CD14-positive monocyte (primary cell): ENCODE measurements around the gene OR2M4. TPM values are rescaled to one million over a fixed set of nuclear protein-coding genes. Genes with fewer than 3 reads are reported as not detected.
"Not testable (repeated sequence)": the region's sequence is repeated elsewhere in the genome, so short reads cannot be mapped to it uniquely, and the experiment has no call there.

Experiments
- DNase-seq, 3 donors: peaks; one replicate each; pipeline ENCODE4 v3.0.0-alpha.2; 2011 to 2022
- H2AFZ ChIP-seq: 2 replicates; pipeline ENCODE4 v1.6.0; 2012; ENCODE audit warnings: mild to moderate bottlenecking, low read depth, low read length, inconsistent platforms; ENCODE audit not compliant: insufficient read depth, poor library complexity, severe bottlenecking
- H3K27ac ChIP-seq, 2 donors: 1 replicate in 1 of 2; 2 replicates in 1 of 2; pipeline ENCODE4 v1.5.1; 2012 to 2013; ENCODE audit warnings: low read length in 2 of 2, control low read depth in 1 of 2, inconsistent platforms in 1 of 2, low read depth in 1 of 2, mild to moderate bottlenecking in 1 of 2
- H3K27me3 ChIP-seq, 2 donors: one replicate each; pipeline versions ENCODE4 v1.6.0 to v1.6.1; 2011 to 2013; ENCODE audit warnings: low read length in 2 of 2; ENCODE audit not compliant: control insufficient read depth in 2 of 2, insufficient read depth in 2 of 2
- H3K36me3 ChIP-seq, 2 donors: replicated peaks in 1 of 2; 1 replicate in 1 of 2; 2 replicates in 1 of 2; pipeline versions ENCODE4 v1.5.1 to v1.6.1; 2012 to 2013; ENCODE audit warnings: low read length in 2 of 2, control low read depth in 1 of 2, inconsistent platforms in 1 of 2, mild to moderate bottlenecking in 1 of 2; ENCODE audit not compliant: insufficient read depth in 2 of 2, control insufficient read depth in 1 of 2
- H3K4me1 ChIP-seq, 2 donors: 1 replicate in 1 of 2; 2 replicates in 1 of 2; pipeline versions ENCODE4 v1.5.1 to v1.6.1; 2012 to 2013; ENCODE audit warnings: low read length in 2 of 2, control low read depth in 1 of 2, inconsistent platforms in 1 of 2, mild to moderate bottlenecking in 1 of 2, moderate library complexity in 1 of 2; ENCODE audit not compliant: insufficient read depth in 2 of 2, control insufficient read depth in 1 of 2
- H3K4me2 ChIP-seq: replicated peaks from 2 replicates; pipeline ENCODE3; 2012; ENCODE audit warnings: low read length, moderate library complexity, mild to moderate bottlenecking; ENCODE audit not compliant: poor library complexity, severe bottlenecking; ENCODE audit errors: extremely low read depth
- H3K4me3 ChIP-seq, 3 experiments: fragments of 200-600 bp in 1 of 3; sonication (generic) in 1 of 3; replicated peaks in 1 of 3; 1 replicate in 2 of 3; 2 replicates in 1 of 3; pipeline ENCODE4 v1.5.1; 2011 to 2013; ENCODE audit warnings: low read length in 3 of 3, mild to moderate bottlenecking in 3 of 3, control low read depth in 2 of 3, low read depth in 2 of 3, inconsistent platforms in 1 of 3, moderate library complexity in 1 of 3
- H3K79me2 ChIP-seq: 2 replicates; pipeline ENCODE4 v1.6.0; 2012; ENCODE audit warnings: mild to moderate bottlenecking, control low read depth, inconsistent platforms, low read length, moderate library complexity; ENCODE audit not compliant: insufficient read depth
- H3K9ac ChIP-seq: 2 replicates; pipeline ENCODE4 v1.6.0; 2017; ENCODE audit warnings: low read length, mild to moderate bottlenecking; ENCODE audit not compliant: insufficient read depth, poor library complexity, severe bottlenecking
- H3K9me3 ChIP-seq, 2 donors: replicated peaks in 1 of 2; 1 replicate in 1 of 2; 2 replicates in 1 of 2; pipeline versions ENCODE4 v1.5.1 to v1.6.1; 2012 to 2013; ENCODE audit warnings: low read length in 2 of 2, control low read depth in 1 of 2; ENCODE audit not compliant: control insufficient read depth in 1 of 2, insufficient read depth in 1 of 2
- H4K20me1 ChIP-seq: 2 replicates; pipeline ENCODE4 v1.6.0; 2012; ENCODE audit warnings: mild to moderate bottlenecking, low read length, control low read depth, moderate library complexity; ENCODE audit not compliant: insufficient read depth
- H3K27ac Mint-ChIP-seq, 7 donors: one replicate each; pipeline ENCODE4 v1.8.0; 2020; ENCODE audit warnings: mild to moderate bottlenecking in 7 of 7, mixed read lengths in 7 of 7, moderate library complexity in 6 of 7, inconsistent platforms in 2 of 7
- H3K27me3 Mint-ChIP-seq, 3 donors: one replicate each; pipeline ENCODE4 v1.8.0; 2021 to 2022; ENCODE audit warnings: low read depth in 3 of 3, mild to moderate bottlenecking in 3 of 3, mixed read lengths in 3 of 3, moderate library complexity in 3 of 3, inconsistent platforms in 1 of 3
- H3K36me3 Mint-ChIP-seq, 2 donors: one replicate each; pipeline ENCODE4 v1.8.0; 2020; ENCODE audit warnings: mixed read lengths in 2 of 2, inconsistent platforms in 1 of 2, mild to moderate bottlenecking in 1 of 2
- H3K4me1 Mint-ChIP-seq: one replicate; pipeline ENCODE4 v1.8.0; 2020; ENCODE audit warnings: mild to moderate bottlenecking, mixed read lengths
- H3K4me3 Mint-ChIP-seq, 2 donors: one replicate each; pipeline ENCODE4 v1.8.0; 2020; ENCODE audit warnings: mild to moderate bottlenecking in 2 of 2, mixed read lengths in 2 of 2, moderate library complexity in 1 of 2
- H3K9me3 Mint-ChIP-seq, 7 donors: one replicate each; pipeline ENCODE4 v1.8.0; 2020 to 2022; ENCODE audit warnings: mixed read lengths in 7 of 7, mild to moderate bottlenecking in 6 of 7, moderate library complexity in 6 of 7, inconsistent platforms in 2 of 7
- WGBS: methylation state at CpG from one replicate; pipeline ENCODE4 v1.1.5; 2013; ENCODE audit warnings: missing lambda C conversion rate; ENCODE audit not compliant: insufficient coverage; 5-methylcytosine and 5-hydroxymethylcytosine counted together
- intact Hi-C, 2 donors: fragments of 100-400 bp; cut with micrococcal nuclease; formaldehyde crosslinking; loops; one replicate each; pipeline versions ENCODE4 v1.15.0 to v1.15.1; 2023
- polyA plus RNA-seq, 3 donors: library from polyadenylated mRNA; depleted of rRNA in 1 of 3; unstranded in 2 of 3; stranded (reverse) in 1 of 3; fragments of 300-500 nt in 2 of 3; fragments of >200 nt in 1 of 3; fragmentation: Illumina TruSeq in 2 of 3; gene quantifications; 1 replicate in 2 of 3; 2 replicates in 1 of 3; pipeline ENCODE4 v1.2.3, GENCODE V29; 2012 to 2021
- TF ChIP-seq, protein P1 (sequence below): fragments of 200-600 bp; IDR thresholded peaks from one replicate; pipeline ENCODE4 v1.8.0; 2022; ENCODE audit warnings: antibody characterized with exemption, mild to moderate bottlenecking

OR2M4 gene
- polyA plus RNA-seq, 3 donors = not detected

DNA sequence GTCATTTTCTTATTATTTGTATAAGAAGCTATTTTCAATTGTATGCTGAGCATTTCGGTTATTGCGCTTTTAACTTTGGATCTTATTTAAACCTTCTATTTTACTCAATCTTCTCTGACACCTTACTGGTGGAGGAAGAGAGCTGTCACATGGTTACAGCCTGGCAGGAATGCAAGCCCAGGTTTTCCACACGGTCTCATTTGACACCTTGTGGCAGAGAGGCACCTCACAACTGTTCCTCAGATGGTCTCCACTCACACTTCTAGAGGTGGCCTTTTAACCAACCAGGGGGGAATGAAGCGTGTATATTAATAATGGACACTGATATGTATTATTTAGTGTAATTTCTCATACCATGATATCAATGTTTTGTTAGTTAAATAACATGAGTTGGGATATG is 37.0 kb downstream of the OR2M4 start:
- H3K9ac ChIP-seq = no peak overlapping the region
- H3K4me2 ChIP-seq = no peak overlapping the region
- no peaks in the 10 kb centered on the region for H3K36me3 ChIP-seq
- no peaks in the 10 kb centered on the region for H3K4me1 ChIP-seq
- H3K27me3 ChIP-seq = no peaks in the 10 kb centered on the region
- intact Hi-C loops = no loop called here
- no peak overlapping the region for H3K27ac ChIP-seq
- no peaks in the 10 kb centered on the region for H3K4me1 Mint-ChIP-seq
- H3K36me3 Mint-ChIP-seq = no peaks in the 10 kb centered on the region
- no peak for DNase-seq
- no peak overlapping the region for H3K27ac Mint-ChIP-seq
- H3K79me2 ChIP-seq = no peaks in the 10 kb centered on the region
- peaks cover 0 to 5% (median 0%) of the 10 kb centered on the region in 7 donors for H3K9me3 Mint-ChIP-seq
- peaks cover 0 to 2% (median 0%) of the 10 kb centered on the region in 3 donors for H3K27me3 Mint-ChIP-seq
- no peak overlapping the region for H3K4me3 ChIP-seq
- H3K4me3 Mint-ChIP-seq = no peak overlapping the region
- no peaks in the 10 kb centered on the region for H3K9me3 ChIP-seq
- TF ChIP-seq, protein P1, sequence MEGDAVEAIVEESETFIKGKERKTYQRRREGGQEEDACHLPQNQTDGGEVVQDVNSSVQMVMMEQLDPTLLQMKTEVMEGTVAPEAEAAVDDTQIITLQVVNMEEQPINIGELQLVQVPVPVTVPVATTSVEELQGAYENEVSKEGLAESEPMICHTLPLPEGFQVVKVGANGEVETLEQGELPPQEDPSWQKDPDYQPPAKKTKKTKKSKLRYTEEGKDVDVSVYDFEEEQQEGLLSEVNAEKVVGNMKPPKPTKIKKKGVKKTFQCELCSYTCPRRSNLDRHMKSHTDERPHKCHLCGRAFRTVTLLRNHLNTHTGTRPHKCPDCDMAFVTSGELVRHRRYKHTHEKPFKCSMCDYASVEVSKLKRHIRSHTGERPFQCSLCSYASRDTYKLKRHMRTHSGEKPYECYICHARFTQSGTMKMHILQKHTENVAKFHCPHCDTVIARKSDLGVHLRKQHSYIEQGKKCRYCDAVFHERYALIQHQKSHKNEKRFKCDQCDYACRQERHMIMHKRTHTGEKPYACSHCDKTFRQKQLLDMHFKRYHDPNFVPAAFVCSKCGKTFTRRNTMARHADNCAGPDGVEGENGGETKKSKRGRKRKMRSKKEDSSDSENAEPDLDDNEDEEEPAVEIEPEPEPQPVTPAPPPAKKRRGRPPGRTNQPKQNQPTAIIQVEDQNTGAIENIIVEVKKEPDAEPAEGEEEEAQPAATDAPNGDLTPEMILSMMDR = no peak
- H2AFZ ChIP-seq = no peak overlapping the region
- H4K20me1 ChIP-seq = no peaks in the 10 kb centered on the region
- no CpG with 5 or more reads among the region's 4 CpGs for WGBS

DNA sequence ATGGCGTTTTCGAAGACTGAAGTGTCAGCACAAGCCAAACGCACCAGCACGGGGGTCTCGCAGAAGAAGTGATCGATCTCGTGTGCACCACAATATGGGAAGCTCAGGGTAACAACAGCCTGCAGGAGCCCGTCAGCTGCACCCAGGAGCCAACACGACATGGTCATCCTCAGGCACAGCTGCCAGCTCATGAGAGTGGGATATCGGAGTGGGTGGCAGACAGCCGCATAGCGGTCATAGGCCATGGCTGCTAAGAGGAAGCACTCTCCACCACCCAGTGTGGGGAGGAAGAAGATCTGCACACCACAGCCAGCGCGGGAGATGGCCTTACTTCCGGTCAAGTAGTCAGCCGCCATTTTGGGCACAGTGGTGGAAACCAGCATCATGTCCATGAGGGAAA is 42.0 kb downstream of the OR2M4 start:
- intact Hi-C loops, H3K27me3 ChIP-seq, H3K27ac ChIP-seq, H3K36me3 Mint-ChIP-seq, H3K4me1 ChIP-seq, H3K36me3 ChIP-seq, H2AFZ ChIP-seq, H3K4me3 ChIP-seq, H3K9me3 ChIP-seq, H3K9me3 Mint-ChIP-seq, H3K9ac ChIP-seq, H3K27me3 Mint-ChIP-seq, H3K4me3 Mint-ChIP-seq, H3K79me2 ChIP-seq, DNase-seq, H3K4me2 ChIP-seq, H3K27ac Mint-ChIP-seq, H4K20me1 ChIP-seq, H3K4me1 Mint-ChIP-seq: not testable (repeated sequence)
- WGBS = 100% methylated on average over 2 of the region's 16 CpGs
